GM18511 (cell line): ENCODE measurements around the gene CHRNA3.
A peak's percentile ranks its signal among the peaks of the same experiment; 100 is the strongest.
"Not testable (repeated sequence)": the region's sequence is repeated elsewhere in the genome, so short reads cannot be mapped to it uniquely, and the experiment has no call there.

Experiments
- ATAC-seq: cut with Tn5 transposase; IDR thresholded peaks from one replicate; pipeline ENCODE4 v1.9.1; 2021; ENCODE audit warnings: mild to moderate bottlenecking, moderate library complexity; ENCODE audit not compliant: unreplicated experiment

The CHRNA3 gene

DNA sequence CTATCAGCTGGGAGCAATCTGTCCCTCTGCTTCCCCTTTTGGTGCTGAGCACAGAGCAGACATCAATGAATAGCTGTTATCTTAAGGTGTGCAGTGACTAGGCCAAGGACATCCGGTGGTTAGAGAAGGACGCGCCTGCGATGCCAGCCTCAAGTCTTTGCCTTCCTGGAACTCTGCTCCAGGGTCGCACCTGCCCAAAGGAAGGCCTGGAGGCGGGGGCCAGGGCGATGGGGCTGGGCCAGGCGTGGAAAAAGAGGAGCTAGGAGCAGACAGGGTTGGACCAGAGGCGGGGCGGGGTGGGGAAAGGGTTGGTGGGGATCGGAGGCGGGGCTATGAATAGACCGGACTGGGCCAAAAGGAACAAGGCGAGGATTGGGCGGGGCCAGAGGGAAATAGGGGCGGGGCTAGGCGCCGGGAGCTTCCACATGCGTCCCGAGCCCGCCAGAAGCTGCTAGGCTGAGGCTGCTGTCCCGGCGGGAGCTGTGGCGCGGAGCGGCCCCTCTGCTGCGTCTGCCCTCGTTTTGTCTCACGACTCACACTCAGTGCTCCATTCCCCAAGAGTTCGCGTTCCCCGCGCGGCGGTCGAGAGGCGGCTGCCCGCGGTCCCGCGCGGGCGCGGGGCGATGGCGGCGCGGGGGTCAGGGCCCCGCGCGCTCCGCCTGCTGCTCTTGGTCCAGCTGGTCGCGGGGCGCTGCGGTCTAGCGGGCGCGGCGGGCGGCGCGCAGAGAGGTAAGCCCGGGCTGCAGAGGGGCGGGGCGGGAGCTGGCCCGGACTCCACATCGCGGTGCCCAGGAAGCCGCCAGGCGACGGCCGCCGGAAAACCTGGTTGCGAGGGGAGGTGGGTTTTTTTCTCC is 55.5 kb downstream of the CHRNA3 start, which contains the start of gene CHRNA5:
TSS of gene CHRNA5 (plus strand) at position 424 of the 854 bp plus-strand sequence. CDS start at position 624, 200 bp downstream.
- ATAC-seq: peak; percentile 82

DNA sequence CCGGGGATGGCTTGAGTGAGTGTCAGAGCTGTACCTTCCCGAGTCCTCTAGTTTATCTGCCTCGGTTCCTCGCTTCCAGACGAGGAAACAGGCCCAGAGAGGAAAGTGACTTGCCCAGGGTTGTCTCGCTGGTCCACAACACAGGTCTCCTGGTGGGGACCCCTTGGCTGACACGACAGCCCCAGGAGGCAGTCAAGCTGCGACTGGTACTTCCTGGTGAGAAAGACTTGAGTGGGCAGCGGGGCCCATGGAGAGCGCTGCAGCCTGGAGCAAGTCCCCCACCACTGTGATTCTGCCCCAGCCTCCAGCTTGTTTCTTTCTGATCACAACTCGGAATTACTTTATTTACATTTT is 56.1 kb downstream of the CHRNA3 start:
- ATAC-seq: no peak

DNA sequence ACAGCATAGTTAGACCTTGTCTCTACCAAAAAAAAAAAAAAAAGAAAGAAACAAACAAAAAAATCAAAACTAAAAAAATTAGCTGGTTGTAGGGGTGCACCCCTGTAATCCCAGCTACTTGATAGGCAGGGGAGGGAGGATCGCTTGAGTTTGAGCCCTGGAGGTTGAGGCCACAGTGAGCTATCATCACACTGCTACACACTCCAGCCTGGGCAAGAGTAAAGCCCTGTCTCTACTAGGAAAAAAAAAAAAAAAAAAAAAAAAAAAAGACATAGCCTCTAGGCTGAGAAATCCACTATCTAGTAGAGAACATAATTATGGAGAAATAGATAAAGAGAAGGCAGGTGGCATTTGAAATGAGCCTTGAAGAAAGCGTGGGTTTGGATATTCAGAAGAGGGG is 57.7 kb downstream of the CHRNA3 start:
- ATAC-seq: no peak

DNA sequence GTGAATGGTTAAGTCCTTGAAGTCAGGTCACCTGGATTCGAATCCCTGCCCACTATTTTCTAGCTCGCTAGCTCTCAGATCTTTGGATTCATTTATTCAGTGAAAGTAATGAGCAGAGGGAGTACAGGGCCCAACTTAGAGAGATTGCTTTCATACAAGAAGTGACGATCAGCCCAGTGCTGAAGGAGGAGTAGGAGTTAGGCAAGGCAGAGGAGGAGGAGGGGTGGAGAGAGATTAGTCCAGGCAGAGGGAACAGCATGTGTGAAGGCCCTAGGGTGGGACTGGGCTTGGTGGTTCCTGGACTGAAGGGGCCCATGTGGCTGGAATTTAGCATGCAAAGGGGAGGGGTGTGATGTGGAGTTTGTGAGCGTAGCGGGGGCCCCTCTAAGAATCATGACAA is 59.3 kb downstream of the CHRNA3 start:
- ATAC-seq: no peak

DNA sequence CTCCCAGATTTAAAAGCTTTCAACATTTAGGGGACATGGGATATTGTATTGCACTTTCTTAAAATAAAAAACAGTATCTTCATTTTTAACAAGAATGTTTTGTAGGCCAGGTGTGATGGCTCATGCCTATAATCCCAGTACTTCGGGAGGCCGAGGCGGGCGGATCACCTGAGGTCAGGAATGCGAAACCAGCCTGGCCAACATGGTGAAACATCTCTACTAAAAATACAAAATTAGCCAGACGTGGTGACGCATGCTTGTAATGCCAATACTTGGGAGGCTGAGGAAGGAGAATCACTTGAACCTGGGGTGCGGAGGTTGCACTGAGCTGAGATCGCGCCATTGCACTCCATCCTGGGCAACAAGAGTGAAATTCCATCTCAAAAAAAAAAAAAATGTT is 60.6 kb downstream of the CHRNA3 start:
- ATAC-seq: not testable (repeated sequence)

DNA sequence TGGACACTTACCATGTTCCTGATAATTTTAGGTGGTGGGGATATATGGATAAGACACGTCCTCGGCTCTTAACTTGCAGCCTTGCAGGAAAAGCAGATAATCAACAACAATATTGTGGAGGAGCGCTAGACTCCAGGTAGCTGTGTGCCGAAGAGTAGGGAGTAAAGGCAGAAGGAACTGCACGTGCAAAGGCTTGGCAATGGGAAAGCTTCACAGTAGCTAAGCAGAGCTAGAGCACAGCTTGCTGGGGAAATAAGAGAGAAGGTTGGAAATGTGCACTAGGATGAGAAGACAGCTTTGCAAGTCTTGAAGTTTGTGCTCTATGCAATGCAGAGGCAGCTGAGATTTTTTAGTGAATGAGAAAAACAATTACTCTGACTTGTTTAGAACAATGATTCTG is 68.2 kb downstream of the CHRNA3 start:
- ATAC-seq: no peak

DNA sequence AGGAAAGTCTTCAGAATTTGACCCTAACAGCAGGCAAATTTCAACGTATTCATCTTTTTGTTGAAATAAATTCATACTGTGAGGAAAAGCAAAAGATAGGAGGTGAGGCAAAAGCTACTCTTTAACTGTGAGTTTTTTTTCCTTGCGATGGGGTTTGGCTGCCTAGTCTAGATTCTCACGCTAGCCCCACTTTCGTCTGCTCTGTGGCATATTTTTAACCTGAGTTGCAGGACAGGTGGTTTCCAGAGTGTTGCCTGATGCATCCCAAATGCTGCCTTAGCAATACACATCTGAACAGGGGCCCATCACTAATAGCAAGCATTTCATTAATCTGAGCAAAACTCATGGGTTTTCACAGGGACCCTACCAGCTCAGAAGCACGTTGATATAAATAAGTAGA is 68.9 kb downstream of the CHRNA3 start:
- no peak for ATAC-seq

DNA sequence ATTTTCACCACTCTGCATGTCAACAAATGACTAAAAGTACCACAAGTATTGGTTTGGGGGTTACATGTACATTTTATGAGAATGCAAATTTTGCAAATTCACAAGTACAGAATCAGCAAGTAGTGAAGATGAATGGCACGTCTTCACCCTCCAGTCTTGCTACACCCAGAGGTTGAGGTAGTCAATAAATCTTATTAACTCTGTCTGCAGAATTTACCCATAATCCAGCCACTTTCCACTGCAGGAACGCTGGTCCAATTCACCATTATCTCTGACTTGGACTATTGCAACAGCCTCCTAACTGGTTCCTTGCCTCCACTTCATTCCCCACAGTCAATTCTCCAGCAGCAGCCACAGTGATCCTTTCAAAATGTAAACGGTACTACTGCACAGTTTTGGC is 70.0 kb downstream of the CHRNA3 start:
- ATAC-seq: no peak

DNA sequence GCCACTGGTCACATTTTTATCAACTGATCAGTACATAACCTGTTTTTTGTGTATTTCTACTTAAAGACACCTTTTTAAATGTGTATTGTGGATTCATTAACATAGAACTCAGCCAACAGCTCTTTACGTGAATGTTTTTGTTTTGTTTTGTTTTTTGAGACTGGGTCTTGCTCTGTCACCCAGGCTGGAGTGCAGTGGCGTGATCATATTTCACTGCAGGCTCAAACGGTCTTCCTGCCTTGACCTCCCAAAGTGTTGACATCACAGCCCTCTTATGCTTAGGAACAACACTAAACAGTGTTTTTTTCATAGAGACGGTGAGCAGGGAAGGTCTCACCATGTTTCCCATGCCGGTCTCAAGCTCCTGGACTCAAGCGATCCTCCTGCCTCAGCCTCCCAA is 70.6 kb downstream of the CHRNA3 start:
- ATAC-seq: no peak
